ENCODE data around the gene C1orf141. TPM values are rescaled to one million over a fixed set of nuclear protein-coding genes. Genes with fewer than 3 reads are reported as not detected.

C1orf141 gene
- total and polyA plus RNA-seq, 2 of the 8 experiments (the other 6 are each of a cell fraction or from before 2014, with no cell fraction given), result not detected

GRCh38 chr1:67169932-67170331, 35.2 kb upstream of the C1orf141 start:
- Histone ChIP-seq H2BK20ac (ENCODE audit: low read length) (no peak overlapping the region), H3K23me2 (ENCODE audit: low read depth, low read length) (no peaks in the 10 kb centered on the region), H2BK12ac (ENCODE audit: low read depth, low read length) (no peak overlapping the region), H4K5ac (ENCODE audit: insufficient read length, low read depth, low read length) (no peak overlapping the region), H3K79me1 (ENCODE audit: low read depth, low read length) (no peaks in the 10 kb centered on the region), H2BK120ac (replicated peaks; ENCODE audit: low read depth, low read length) (no peak overlapping the region), H2AFZ (ENCODE audit: low read length) (no peak overlapping the region), H2BK5ac (ENCODE audit: low read depth, low read length) (no peak overlapping the region), H3K14ac (ENCODE audit: insufficient read length) (no peak overlapping the region), H3K9me3 (ENCODE audit: insufficient read depth in 2 of 2, low read depth in 1 of 2, low read length in 1 of 2) (no peaks in the 10 kb centered on the region), H3K79me2 (ENCODE audit: control insufficient read depth in 1 of 2, insufficient read depth in 2 of 2, low read length in 2 of 2) (no peaks in the 10 kb centered on the region), H3K4me1 (replicated peaks in 1 of 4; ENCODE audit: control insufficient read depth in 3 of 4, insufficient read depth in 4 of 4, low read length in 3 of 4) (no peaks in the 10 kb centered on the region), H2BK15ac (ENCODE audit: low read length) (no peak overlapping the region), H2AK5ac (ENCODE audit: low read depth, low read length) (no peak overlapping the region), H3K4ac (replicated peaks; ENCODE audit: insufficient read length, low read depth, low read length) (no peak overlapping the region), H3K9ac (replicated peaks in 1 of 4; ENCODE audit: extremely low read depth in 1 of 4, low read depth in 3 of 4, low read length in 3 of 4) (no peak overlapping the region), H3K4me2 (ENCODE audit: insufficient read depth in 1 of 2, low read depth in 2 of 2, low read length in 2 of 2) (no peak overlapping the region), H3K27ac (ENCODE audit: low read depth, low read length) (no peak overlapping the region), H4K20me1 (replicated peaks in 1 of 2; ENCODE audit: control insufficient read depth in 1 of 2, insufficient read depth in 2 of 2, low read length in 2 of 2) (no peaks in the 10 kb centered on the region), H3K36me3 (ENCODE audit: control insufficient read depth in 2 of 4, insufficient read depth in 4 of 4, low read length in 3 of 4) (no peaks in the 10 kb centered on the region), H3K27me3 (replicated peaks in 1 of 4; ENCODE audit: control insufficient read depth in 3 of 4, extremely low read depth in 1 of 4, insufficient read depth in 3 of 4, low read length in 3 of 4) (no peaks in the 10 kb centered on the region), H3K18ac (ENCODE audit: extremely low read depth, low read length) (no peak overlapping the region), H3K4me3 (ENCODE audit: extremely low read depth in 1 of 4, insufficient read depth in 2 of 4, low read depth in 3 of 4, low read length in 4 of 4) (no peak overlapping the region), H3K23ac (ENCODE audit: insufficient read length) (no peak overlapping the region), H4K91ac (replicated peaks; ENCODE audit: insufficient read length, low read length) (no peak overlapping the region), H4K8ac (ENCODE audit: extremely low read depth, insufficient read depth, low read length) (no peak overlapping the region), H3K56ac (replicated peaks; ENCODE audit: insufficient read length, low read depth, low read length) (no peak overlapping the region)
- FAIRE-seq (no peak), DNase-seq (ENCODE audit: low read depth in 1 of 2, low spot score in 2 of 2) (no peak)
- ChIA-PET CTCF (ENCODE audit: partially characterized antibody) (interaction anchor here (1.2 kb wide), 1 partner anchor 20 kb away, joined by 5 read pairs; no protein-coding TSS in a partner anchor), POLR2A (ENCODE audit: partially characterized antibody) (no interaction called here)
- 90% methylated on average over 3 of the region's 3 CpGs; no CpG with 5 or more reads in 1 of the 2 experiments for WGBS, 2 experiments (ENCODE audit: extremely low coverage in 1 of 2, insufficient coverage in 1 of 2, insufficient read length in 1 of 2, insufficient replicate concordance in 2 of 2, low coverage in 1 of 2, low lambda C conversion rate in 2 of 2, missing lambda C conversion rate in 1 of 2)
- TF ChIP-seq MAFK (IDR thresholded peaks at IDR 0.05; ENCODE audit: low read depth, low read length) (no peak), NANOG (IDR thresholded peaks at IDR 0.05; ENCODE audit: insufficient read depth, low read depth, low read length, poor library complexity, severe bottlenecking) (no peak), KDM4A (IDR thresholded peaks at IDR 0.05; ENCODE audit: low read depth, low read length, severe bottlenecking) (no peak), SIN3A (conservative IDR thresholded peaks at IDR 0.05 in 1 of 2, IDR thresholded peaks at IDR 0.05 in 1 of 2; ENCODE audit: low read depth in 1 of 2, low read length in 2 of 2) (no peak), USF2 (IDR thresholded peaks at IDR 0.05; ENCODE audit: low read length) (no peak), KDM5A (IDR thresholded peaks at IDR 0.05; ENCODE audit: low read length) (no peak), TBP (IDR thresholded peaks at IDR 0.05; ENCODE audit: low read depth, low read length) (no peak), BRCA1 (IDR thresholded peaks at IDR 0.05; ENCODE audit: low read depth, low read length) (no peak), HDAC2 (IDR thresholded peaks at IDR 0.05; ENCODE audit: borderline replicate concordance in 1 of 2, low read depth in 2 of 2, low read length in 2 of 2) (no peak), PHF8 (conservative IDR thresholded peaks at IDR 0.05; ENCODE audit: low read depth, low read length) (no peak), EP300 (IDR thresholded peaks at IDR 0.05; ENCODE audit: borderline replicate concordance in 1 of 2, low read depth in 2 of 2, low read length in 2 of 2) (no peak), MAX (IDR thresholded peaks at IDR 0.05) (no peak)

All from H1 (cell line).